Activated T-helper 17 cell treated with anti-CD3 and anti-CD28 coated beads, Interleukin-2, amount 50 U/mL, for 72 hours (primary cell): ENCODE data around the gene PLEKHA5. TPM values are rescaled to one million over a fixed set of nuclear protein-coding genes. Genes with fewer than 3 reads are reported as not detected.
"Not testable (repeated sequence)": the region's sequence is repeated elsewhere in the genome, so short reads cannot be mapped to it uniquely, and the experiment has no call there.

Source experiments
- ATAC-seq: fragments of 150-1000 bp; cut with Tn5 transposase; replicated peaks from 2 replicates; pipeline ENCODE4 v1.10.0; 2021; ENCODE audit warnings: mild to moderate bottlenecking, moderate library complexity
- H3K27ac Mint-ChIP-seq: one replicate; pipeline ENCODE4 v1.8.0; 2022; ENCODE audit warnings: mixed read lengths
- H3K27me3 Mint-ChIP-seq: one replicate; pipeline ENCODE4 v1.8.0; 2022; ENCODE audit warnings: mixed read lengths
- H3K36me3 Mint-ChIP-seq: one replicate; pipeline ENCODE4 v1.8.0; 2022; ENCODE audit warnings: low read depth, mild to moderate bottlenecking, mixed read lengths
- H3K4me1 Mint-ChIP-seq: one replicate; pipeline ENCODE4 v1.8.0; 2022; ENCODE audit warnings: mixed read lengths
- H3K4me3 Mint-ChIP-seq: one replicate; pipeline ENCODE4 v1.8.0; 2022; ENCODE audit warnings: mild to moderate bottlenecking, mixed read lengths
- H3K9me3 Mint-ChIP-seq: one replicate; pipeline ENCODE4 v1.8.0; 2022; ENCODE audit warnings: mixed read lengths
- total RNA-seq, 2 donors: library from RNA; stranded (reverse); gene quantifications; one replicate each; pipeline ENCODE4 v1.2.3, GENCODE V29; 2022

PLEKHA5 gene
- total RNA-seq, 2 donors from 2014 or later: 8.6 to 10.4 TPM

DNA sequence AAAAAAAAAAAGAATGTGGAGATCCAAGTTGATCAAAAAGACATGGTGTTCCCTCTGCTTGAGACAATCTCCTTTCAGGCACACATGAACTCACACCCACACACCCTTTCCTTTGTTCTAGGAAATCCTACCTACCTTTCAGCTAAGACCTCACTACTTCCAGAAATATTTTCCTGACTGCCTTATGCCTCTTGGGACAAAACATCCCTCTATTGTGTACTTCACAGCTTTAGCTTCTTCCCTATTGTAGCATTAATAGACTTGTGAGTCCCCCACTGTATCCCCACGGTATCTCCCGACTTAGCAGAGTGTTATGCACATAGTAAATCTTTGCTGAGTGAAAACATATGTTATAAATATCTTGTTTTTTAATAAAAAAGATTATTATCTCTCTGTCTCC is 264.9 kb downstream of the PLEKHA5 start:
- no peak overlapping the region for H3K27ac Mint-ChIP-seq
- H3K4me3 Mint-ChIP-seq: no peak overlapping the region
- no peaks in the 10 kb centered on the region for H3K27me3 Mint-ChIP-seq
- H3K4me1 Mint-ChIP-seq: no peaks in the 10 kb centered on the region
- no peaks in the 10 kb centered on the region for H3K9me3 Mint-ChIP-seq
- no peaks in the 10 kb centered on the region for H3K36me3 Mint-ChIP-seq
- no peak for ATAC-seq

DNA sequence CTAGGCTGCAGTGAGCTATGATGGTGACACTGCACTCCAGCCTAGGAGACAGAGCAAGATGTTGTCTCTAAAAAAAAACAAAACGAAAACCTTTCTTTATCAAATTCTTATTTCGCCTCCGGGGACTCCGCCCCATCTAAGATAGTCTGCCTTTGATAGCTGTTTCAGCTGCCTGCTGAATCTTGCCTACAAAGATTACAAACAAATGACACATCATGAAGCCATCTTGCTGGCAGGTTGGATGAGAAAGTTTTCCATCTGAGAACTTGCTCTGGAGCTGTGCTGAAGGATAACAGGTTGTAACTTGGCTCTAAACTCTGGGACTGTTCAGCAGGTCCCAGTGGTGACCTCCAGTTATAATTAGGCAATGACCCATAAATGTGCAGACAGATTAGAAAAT is 268.0 kb downstream of the PLEKHA5 start:
- no peak overlapping the region for H3K27ac Mint-ChIP-seq
- H3K4me3 Mint-ChIP-seq: no peak overlapping the region
- H3K9me3 Mint-ChIP-seq: no peaks in the 10 kb centered on the region
- no peaks in the 10 kb centered on the region for H3K27me3 Mint-ChIP-seq
- H3K36me3 Mint-ChIP-seq: no peaks in the 10 kb centered on the region
- no peaks in the 10 kb centered on the region for H3K4me1 Mint-ChIP-seq
- no peak for ATAC-seq

DNA sequence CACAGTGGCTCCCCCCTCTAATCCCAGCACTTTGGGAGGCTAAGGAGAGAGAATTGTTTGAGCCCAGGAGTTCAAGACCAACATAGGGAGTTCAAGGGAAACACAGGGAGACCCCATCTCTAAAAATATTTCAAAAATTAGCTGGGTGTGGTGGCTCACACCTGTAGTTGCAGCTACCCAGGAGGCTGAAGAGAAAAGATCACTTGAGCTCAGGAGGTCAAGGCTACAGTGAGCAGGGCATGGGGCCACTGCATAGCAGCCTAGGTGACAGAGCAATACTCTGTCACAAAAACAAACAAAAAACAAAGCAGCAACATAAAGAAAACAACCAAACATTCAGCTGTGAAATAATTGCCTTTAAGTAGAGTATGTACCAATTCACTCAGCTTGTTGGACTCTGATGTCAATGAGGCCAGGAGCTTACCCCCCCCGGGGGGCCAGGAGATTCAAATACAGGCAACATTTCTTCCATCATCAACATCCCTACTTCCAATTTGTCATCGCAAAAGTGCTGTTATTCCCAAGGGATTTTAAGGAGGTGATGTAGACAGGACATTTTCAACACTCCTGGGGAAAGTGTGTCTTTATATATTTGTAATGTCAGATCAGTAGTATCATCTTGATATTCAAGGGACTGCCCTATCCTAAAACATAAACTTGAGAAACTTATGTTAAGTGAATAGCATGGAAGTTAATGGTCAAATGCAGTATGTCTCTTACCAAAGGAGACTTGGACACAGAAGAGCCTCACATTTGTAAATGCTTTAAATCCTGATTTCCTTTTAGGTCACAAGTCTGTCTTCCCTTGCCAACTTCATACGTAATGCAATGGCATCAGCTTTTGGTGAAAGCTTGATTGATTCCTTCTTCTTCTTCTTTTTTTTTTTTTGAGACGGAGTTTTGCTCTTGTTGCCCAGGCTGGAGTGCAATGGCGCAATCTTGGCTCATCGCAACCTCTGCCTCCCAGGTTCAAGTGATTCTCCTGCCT is 269.1 kb downstream of the PLEKHA5 start:
- H3K36me3 Mint-ChIP-seq: no peaks in the 10 kb centered on the region
- H3K27ac Mint-ChIP-seq: no peak overlapping the region
- no peaks in the 10 kb centered on the region for H3K4me1 Mint-ChIP-seq
- ATAC-seq: no peak
- no peak overlapping the region for H3K4me3 Mint-ChIP-seq
- H3K9me3 Mint-ChIP-seq: no peaks in the 10 kb centered on the region
- H3K27me3 Mint-ChIP-seq: no peaks in the 10 kb centered on the region

DNA sequence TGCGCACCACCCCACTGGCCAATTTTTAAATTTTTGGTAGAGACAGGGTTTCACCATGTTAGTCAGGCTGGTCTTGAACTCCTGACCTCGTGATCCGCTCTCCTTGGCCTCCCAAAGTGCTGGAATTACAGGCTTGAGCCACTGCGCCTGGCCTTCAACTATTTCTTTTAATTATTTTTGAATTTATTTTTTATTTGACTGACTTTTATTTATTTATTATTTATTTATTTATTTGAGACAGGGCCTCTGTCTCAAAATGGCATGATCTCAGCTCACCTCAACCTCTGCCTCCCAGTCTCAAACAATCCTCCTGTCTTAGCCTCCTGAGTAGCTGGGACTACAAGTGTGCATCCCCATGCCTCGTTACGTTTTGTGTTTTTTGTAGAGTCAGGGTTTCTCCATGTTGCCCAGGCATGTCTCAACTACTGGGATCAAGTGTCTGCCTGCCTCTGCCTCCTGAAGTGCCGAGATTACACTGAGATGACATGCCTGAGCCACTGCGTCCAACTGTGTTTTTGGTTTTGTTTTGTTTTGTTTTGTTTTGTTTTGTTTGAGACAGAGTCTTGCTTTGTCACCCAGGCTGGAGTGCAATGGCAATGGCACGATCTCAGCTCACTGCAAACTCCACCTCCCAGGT is 271.2 kb downstream of the PLEKHA5 start:
- H3K9me3 Mint-ChIP-seq, H3K36me3 Mint-ChIP-seq, H3K27ac Mint-ChIP-seq, ATAC-seq, H3K4me3 Mint-ChIP-seq, H3K27me3 Mint-ChIP-seq, H3K4me1 Mint-ChIP-seq: not testable (repeated sequence)

DNA sequence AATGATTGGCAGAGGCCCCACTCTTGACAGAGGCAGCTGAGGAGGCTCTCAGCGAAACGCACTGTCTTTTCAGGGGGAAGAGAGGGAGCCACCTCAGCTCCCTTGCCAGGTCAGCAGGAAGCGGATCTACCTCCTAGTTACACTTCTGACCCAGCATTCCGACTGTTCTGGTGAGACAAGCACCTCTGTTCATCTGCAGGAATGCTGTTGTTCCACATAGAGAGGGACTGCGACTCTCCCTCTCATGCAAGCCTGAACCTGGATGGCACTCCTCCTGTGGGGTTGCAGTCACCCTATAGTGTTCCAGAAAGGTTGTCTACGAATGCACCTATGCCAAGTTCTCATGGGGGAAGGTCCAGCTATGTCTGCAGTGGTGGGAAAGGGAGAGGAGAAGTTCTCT is 272.7 kb downstream of the PLEKHA5 start:
- peaks cover 4% of the 10 kb centered on the region for H3K4me1 Mint-ChIP-seq
- no peak for ATAC-seq
- peaks cover 3% of the 10 kb centered on the region for H3K9me3 Mint-ChIP-seq

DNA sequence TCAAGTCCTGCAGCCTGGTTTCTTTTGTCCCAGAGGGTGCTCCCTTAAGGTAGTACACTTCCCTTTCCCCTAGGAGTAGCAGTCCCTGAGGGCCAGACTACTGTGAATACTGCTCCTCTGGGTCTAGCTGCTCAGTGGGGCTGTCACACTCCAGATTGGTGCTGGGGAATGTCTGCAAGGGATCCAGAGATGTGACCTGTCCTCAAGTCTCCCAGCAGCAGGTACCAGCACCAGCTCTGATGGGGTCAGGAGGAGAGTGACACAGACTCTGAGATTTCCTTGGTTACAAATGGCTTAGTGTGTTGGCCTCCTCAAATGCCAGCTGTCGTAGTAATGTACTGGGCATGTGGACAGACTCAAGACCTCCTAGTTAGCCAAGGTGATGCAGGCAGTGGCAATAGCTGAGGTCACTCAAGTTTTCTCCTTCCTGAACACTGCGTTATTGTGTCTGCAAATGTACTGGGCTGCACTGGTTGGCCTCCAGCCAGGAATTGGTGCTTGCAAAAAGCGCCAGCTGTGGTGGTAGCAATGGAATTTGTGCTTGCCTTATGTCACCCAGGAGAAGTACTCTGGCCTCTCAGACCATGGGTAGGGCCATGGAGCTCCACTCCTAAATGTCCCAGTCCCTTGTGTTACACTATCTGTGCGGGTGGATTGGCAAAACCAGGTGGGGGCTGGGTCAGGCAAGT is 273.4 kb downstream of the PLEKHA5 start:
- Mint-ChIP-seq H3K4me3 (no peak overlapping the region), H3K36me3 (no peaks in the 10 kb centered on the region), H3K27ac (no peak overlapping the region), H3K9me3 (peaks cover 3% of the 10 kb centered on the region), H3K4me1 (peaks cover 4% of the 10 kb centered on the region), H3K27me3 (no peaks in the 10 kb centered on the region)
- ATAC-seq: no peak

More for the DNA sequence above, 272.7 kb downstream of the PLEKHA5 start:
- Mint-ChIP-seq H3K27me3 (no peaks in the 10 kb centered on the region), H3K36me3 (no peaks in the 10 kb centered on the region), H3K27ac (no peak overlapping the region), H3K4me3 (no peak overlapping the region)

DNA sequence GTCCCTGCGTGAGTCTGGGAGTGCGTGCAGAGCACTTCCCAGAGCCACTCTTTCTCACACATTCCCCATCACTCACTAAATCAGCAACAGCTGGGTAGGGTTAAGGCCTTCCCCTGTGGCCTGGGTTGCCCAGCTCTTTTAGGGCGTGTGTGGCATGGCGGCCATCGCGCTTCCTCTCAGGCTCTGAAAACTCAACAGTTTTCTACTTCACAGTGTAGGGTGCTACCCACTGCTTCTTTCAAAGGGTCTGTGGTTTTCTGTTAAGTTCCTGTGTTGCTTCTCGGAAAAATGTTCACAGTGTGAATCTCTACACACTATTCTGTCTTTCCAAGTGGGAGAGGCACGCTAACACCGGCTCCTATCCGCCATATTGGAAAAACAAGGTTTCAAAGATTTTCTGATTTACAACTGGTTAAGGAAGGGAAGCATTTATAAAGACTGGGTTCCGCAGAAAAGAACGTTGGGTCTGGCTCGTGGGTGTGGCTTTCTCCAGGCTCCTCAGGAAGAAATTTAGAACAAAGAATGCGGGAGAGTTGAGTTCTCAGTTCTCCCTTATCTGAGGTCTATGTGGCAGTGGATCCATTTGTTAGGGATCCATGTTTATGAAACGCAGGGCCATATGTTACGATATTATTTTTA is 274.8 kb downstream of the PLEKHA5 start:
- Mint-ChIP-seq H3K27me3 (no peaks in the 10 kb centered on the region), H3K36me3 (no peaks in the 10 kb centered on the region), H3K9me3 (peaks cover 3% of the 10 kb centered on the region), H3K4me3 (peak overlapping the region; percentile 52), H3K27ac (peak overlapping the region; percentile 74), H3K4me1 (peaks cover 4% of the 10 kb centered on the region)
- peak; percentile 47 for ATAC-seq

DNA sequence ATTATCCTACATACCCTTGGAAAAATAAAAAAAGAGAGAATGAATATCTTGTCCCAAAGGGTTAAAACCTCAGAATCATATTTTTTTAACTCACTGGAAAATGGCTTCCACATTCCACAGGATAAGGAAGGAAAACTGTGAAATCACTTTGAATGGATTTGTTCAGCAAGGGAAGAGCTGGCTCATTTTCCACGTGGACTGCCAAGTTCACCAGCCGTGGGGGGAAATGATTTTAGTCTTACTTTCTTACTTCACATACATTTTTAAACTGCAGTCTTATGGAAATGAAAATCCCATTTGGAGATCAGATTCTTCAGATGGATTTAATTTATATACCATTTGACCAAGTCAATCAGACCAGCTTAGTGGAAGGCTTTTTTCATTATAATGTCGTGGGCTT is 279.8 kb downstream of the PLEKHA5 start:
- no peaks in the 10 kb centered on the region for H3K36me3 Mint-ChIP-seq
- no peaks in the 10 kb centered on the region for H3K4me1 Mint-ChIP-seq
- no peak overlapping the region for H3K4me3 Mint-ChIP-seq
- H3K27me3 Mint-ChIP-seq: no peaks in the 10 kb centered on the region
- no peaks in the 10 kb centered on the region for H3K9me3 Mint-ChIP-seq
- no peak for ATAC-seq
- H3K27ac Mint-ChIP-seq: no peak overlapping the region

DNA sequence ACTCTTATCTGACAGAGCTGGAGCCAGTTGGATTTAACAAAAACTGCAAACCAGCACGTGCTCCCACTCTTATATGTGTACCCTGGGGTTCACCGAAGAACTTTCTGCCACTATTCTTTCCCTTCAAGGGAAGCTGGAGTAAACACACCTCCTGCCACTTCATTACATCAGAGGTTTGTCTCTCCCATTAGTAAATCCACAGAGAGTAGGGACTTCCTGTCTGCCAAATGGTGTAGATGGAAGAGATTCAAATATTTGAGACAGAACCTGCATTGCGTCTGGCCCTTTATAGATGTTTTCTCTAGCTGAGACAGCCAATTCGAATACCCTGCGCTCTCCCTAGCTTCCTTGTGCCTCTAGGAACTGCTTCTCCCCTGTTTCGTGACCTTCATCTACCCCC is 280.7 kb downstream of the PLEKHA5 start:
- ATAC-seq: no peak
- Mint-ChIP-seq H3K9me3 (no peaks in the 10 kb centered on the region), H3K36me3 (no peaks in the 10 kb centered on the region), H3K27me3 (no peaks in the 10 kb centered on the region), H3K4me3 (no peak overlapping the region), H3K4me1 (no peaks in the 10 kb centered on the region), H3K27ac (no peak overlapping the region)

DNA sequence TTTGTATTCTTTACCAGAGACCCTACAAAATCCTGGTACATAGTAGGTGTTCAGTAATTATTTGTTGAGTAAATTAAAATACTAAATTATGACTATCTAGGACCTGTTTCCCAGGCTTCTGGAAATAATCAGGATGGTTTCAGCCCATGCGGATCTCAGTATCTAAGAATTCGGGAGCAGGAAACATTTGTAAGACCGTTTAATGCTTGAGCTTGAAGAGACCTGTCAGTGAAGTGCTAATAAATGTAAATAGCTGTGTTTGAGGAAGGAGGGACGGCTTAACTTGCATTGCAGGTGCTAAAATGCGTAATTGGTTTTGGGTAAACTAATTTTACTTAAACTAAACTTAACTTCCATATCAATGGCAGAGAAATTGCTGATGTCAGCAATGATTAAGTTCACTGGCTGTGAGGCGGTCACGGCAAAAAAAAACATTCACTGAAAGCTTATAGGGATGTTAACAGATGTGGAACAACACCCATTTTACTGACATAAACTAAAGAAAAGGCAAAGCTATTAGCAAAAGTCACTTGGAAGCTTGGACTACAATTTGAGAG is 281.2 kb downstream of the PLEKHA5 start:
- Mint-ChIP-seq H3K9me3 (no peaks in the 10 kb centered on the region), H3K4me1 (no peaks in the 10 kb centered on the region), H3K4me3 (no peak overlapping the region), H3K36me3 (no peaks in the 10 kb centered on the region), H3K27me3 (no peaks in the 10 kb centered on the region), H3K27ac (no peak overlapping the region)
- no peak for ATAC-seq

DNA sequence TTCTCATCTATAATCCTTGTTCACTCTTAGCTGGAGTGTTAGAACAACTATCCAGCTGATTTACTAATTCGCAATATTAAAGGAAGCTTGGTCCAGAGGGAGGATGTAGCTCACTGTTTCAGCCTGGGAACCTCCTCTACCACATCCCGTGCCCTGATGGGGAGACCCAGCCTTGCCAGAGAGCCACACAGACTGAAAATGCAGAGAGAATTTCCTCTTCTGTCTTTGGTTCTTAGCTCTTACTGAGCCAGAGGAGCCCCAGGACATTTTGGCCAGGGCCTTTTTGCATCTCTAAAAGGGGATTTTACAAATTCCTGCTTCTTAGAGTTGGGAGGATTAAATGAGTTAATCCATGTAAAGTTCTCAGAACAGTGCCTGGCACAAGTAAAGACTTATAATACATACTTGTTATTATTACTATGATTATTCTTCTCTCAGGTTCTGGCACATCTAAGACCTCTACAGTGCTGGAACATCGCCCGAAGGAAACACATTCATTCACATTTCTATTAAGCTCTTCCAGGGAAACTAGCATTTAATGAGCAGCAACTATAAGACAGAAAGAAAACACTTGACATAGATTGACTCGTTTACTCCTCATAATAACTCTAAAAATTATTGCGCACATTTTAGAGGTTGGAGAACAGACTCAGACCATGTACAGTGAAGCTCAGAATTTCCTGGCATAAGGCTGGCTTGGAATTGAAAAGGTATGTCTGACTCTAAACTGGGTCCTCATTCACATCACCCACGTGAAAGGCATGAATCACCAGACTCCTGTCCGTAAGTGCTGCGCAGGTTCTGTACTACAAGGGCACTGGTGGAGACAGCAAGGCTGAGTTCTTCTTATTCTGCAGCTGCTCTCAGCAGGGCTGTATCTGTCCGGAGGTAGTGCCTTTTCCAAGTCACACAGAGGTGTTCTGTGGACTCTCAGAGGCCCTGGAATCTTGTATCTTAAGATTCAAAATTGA is 282.0 kb downstream of the PLEKHA5 start:
- Mint-ChIP-seq H3K27me3 (no peaks in the 10 kb centered on the region), H3K9me3 (no peaks in the 10 kb centered on the region), H3K27ac (no peak overlapping the region), H3K4me3 (no peak overlapping the region), H3K4me1 (no peaks in the 10 kb centered on the region), H3K36me3 (no peaks in the 10 kb centered on the region)
- no peak for ATAC-seq

DNA sequence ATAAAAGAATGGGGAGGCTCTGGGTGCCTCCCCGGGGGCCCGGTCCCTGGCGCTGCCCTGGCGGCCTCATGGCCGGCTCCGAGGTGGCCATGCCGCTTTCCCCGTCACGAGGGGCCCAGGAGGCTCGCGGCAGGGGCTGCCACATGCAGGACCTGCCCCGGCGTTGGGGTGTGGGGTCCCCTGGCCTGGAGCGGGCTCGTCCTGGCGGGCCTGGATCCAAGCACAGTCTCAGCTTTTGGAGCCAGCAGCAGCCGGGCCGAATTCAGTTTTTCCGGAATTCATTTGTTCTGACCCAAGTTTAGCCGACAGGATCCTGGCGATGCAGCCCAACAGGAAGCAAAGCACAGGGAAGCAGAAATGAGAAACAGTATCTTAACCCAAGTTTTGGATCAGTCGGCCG is 283.3 kb downstream of the PLEKHA5 start:
- ATAC-seq: no peak
- H3K9me3 Mint-ChIP-seq: no peaks in the 10 kb centered on the region
- no peaks in the 10 kb centered on the region for H3K27me3 Mint-ChIP-seq
- no peak overlapping the region for H3K4me3 Mint-ChIP-seq
- no peaks in the 10 kb centered on the region for H3K36me3 Mint-ChIP-seq
- H3K27ac Mint-ChIP-seq: no peak overlapping the region
- H3K4me1 Mint-ChIP-seq: peaks cover 5% of the 10 kb centered on the region

DNA sequence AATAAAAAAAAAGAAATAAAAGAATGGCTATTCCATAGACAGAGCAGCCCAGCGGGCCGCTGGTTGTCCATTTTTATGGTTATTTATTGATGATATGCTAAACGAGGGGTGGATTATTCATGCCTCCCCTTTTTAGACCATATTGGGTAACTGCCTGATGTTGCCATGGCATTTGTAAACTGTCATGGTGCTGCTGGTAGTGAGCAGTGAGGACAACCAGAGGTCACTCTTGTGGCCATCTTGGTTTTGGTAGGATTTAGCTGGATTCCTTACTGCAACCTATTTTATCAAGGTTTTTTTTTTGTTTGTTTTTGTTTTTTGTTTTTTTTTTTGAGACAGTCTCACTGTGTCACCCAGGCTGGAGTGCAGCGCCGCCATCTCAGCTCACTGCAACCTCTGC is 284.0 kb downstream of the PLEKHA5 start:
- not testable (repeated sequence) for H3K4me3 Mint-ChIP-seq, H3K36me3 Mint-ChIP-seq, H3K27ac Mint-ChIP-seq, H3K4me1 Mint-ChIP-seq, H3K9me3 Mint-ChIP-seq, ATAC-seq, H3K27me3 Mint-ChIP-seq
